Suppressor macrophage treated with lipopolysaccharide for 1 hour (primary cell): ENCODE data around the gene EFS.

Experiments used
- DNase-seq, 3 donors: peaks; one replicate each; pipeline ENCODE4 v3.0.0-alpha.2; 2020 to 2022

The EFS gene, protein sequence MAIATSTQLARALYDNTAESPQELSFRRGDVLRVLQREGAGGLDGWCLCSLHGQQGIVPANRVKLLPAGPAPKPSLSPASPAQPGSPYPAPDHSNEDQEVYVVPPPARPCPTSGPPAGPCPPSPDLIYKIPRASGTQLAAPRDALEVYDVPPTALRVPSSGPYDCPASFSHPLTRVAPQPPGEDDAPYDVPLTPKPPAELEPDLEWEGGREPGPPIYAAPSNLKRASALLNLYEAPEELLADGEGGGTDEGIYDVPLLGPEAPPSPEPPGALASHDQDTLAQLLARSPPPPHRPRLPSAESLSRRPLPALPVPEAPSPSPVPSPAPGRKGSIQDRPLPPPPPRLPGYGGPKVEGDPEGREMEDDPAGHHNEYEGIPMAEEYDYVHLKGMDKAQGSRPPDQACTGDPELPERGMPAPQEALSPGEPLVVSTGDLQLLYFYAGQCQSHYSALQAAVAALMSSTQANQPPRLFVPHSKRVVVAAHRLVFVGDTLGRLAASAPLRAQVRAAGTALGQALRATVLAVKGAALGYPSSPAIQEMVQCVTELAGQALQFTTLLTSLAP

DNA sequence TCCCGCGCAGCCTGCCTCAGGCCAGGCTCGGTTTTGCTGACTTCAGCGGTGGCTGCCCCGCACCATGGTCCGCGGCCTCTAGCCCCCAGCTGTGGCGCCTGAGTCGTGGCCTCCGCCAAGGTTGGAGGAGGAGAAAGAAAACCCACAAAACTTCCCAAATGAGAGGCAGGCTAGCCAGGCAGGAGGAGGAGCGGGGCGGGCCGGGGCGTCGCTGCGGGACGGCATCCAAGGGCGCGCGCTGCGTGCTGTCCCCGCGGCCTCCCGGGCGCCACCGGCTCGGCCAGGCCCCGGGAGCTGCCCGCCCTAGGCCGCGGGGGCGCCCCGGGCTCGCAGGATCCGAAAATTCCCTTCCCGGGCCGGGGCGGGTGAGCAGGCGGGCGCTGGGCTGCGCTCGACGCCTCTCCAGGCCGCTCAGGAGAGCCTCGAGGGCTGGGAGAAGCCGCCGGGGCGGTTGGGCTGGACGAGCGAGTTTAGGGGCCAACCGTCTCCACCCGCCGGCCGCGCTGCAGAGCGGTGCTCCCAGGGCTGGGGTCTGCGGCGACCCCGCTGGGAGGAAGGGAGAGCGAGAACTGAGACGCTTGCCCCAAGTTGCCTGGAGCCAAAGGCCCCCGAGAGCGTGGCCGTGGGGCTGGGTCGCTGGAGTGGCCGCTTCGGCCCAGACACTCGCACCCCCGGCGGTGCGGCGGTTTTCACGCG, at the start of gene EFS:
TSS of gene EFS (minus strand) at position 137 of the 696 bp plus-strand sequence. CDS start 147 bp downstream, outside the sequence.
- DNase-seq: peak in 1 of 3 donors; percentile 30

DNA sequence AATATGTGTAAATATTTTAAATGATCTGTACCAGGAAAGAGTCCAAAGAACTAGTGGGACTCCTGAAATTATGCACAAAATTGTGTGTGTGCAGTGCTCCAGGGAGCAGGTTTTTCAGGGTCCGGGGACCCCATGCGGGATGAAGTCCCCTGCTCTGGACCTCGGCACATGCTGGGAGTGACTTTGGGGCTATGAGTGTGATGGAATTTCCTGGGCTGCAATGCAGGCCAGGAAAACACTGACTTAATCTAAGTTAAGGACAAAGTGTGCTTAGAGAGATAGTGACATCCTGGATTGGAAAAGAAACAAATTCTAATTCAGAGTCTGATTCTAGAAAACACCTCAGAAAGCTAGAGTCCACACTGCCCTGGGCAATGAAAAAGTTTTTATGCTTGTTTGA, 49.3 kb upstream of the EFS start:
- no peak for DNase-seq

DNA sequence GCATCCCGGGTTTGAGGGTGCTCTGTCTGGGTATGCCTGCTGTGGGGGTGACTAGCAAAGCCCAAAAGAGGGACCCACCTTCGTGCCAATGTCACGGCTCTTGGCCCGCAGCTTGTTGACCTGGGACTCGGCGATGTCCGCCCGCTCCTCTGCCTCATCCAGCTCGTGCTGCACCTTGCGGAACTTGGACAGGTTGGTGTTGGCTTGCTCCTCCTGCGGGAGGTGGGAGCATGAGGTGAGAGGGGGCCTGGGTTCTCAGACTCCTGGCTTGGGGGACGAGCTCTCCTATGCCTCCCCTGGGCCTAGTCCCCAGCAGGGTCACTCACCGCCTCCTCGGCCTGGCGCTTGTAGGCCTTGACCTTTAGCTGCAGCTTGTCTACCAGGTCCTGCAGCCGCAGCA, 48.7 kb upstream of the EFS start:
- no peak for DNase-seq

DNA sequence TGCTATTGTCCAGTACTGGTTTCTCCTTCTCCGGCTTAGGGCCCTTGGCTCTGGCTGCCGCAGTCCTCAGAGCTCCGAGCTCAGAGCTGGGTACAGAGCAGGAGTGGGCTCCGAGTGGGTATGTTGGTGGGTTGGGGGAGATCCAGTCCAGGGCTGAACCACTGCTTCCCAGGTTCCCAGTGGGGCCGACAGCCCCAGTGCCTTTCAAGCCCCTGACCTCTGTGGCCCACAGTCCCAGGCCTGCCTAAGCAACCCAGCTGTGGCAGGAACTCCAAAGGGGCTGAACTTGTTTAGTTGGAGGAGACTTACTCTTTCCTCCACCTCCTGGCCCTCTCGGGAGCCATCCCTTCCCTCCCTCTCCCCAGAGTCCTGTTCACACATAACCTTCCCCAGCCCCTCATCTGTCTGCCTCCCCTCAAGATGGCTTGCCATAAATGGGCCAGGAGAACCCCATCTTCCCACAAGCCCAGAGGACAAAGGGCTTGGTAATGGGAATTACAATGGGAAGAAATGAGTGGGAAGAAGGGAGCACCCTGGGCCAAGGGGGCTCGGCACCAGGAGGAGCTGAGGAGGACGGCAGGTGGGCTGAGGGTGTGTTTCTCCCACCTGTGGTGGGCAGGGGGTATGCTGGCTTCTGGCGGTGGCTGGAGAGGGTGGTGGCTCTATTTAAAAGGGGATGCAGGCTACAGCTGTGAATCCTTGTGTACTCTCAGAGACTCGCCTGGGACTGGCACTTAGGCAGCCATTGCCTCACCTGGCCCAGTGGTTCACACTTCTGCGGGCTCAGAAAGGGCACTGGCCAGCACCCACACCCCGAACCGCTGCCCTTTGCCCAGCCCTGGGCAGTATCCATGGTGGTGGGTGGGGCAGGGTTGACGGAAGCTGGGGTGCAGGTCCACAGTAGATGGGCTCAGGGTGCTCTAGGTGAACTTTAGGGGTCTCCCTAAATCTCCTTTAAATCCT, 46.9 kb upstream of the EFS start:
- no peak for DNase-seq

DNA sequence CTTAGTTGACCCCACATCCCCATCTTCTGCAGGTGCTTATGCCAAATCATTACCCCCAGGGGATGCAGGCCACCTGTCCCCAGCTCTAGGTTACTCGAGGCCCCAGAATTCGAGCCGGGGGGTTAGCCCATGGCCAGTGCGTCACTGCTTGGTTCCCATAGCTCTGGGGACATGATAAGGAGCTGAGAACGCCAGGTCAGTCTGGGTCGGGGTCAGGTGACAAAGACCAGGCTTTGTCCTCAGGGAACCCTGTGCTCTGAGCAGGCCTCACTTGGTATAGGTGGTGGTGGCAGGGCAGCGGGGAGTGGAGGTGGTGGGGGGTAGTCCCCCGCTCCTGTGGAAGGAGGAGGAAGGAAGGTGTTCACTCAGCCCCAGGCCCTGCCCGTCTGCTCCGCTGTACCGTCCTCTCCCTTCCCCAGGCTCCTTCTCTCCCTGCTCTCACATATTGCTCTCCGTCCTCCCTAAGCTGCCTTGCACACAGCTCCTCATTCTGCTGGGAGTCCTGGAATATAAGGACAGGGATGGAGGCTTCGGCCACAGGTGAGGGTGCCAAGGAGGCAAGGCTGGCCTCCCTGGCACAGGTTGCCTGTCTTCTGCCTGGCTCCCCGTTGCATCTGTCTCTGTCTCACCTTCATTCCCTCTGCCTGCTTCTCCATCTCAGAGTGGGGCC, 45.1 kb upstream of the EFS start:
- DNase-seq: no peak

DNA sequence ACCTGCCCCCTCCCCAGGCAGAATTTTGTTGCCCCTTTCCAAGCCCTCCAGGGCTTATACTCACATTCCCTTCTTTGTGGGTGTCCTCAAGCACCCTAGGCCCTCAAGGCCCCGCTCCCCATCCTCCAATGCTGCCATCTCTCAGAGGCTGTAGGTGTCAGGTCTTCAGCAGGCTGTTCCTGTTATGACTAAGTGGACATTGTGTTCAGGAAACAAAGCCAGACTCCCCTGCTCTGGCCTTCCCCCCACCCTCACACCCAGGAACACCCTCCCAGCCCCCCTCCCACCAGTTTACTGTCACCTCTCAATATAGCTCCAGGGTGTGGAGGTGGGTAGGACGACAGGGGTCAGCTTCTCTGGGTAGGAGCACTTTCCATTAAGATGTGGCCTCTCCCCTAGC, 44.5 kb upstream of the EFS start:
- no peak for DNase-seq

DNA sequence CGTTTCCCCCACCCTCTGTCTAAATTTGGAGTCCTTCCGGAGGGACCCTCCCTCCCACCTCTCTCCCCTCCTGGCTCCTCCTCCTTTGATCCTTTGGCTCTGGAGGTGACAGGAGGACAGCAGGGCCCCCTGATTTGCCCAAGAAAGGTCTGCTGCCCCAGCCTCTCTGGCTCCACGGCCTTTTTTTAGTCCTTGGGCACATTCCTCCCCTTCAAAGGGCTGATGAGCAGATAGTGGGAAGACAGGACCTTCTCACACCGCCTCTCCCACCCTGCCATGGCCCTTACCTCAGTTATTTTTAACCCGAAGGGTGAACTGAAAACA, 43.3 kb upstream of the EFS start:
- DNase-seq: no peak

DNA sequence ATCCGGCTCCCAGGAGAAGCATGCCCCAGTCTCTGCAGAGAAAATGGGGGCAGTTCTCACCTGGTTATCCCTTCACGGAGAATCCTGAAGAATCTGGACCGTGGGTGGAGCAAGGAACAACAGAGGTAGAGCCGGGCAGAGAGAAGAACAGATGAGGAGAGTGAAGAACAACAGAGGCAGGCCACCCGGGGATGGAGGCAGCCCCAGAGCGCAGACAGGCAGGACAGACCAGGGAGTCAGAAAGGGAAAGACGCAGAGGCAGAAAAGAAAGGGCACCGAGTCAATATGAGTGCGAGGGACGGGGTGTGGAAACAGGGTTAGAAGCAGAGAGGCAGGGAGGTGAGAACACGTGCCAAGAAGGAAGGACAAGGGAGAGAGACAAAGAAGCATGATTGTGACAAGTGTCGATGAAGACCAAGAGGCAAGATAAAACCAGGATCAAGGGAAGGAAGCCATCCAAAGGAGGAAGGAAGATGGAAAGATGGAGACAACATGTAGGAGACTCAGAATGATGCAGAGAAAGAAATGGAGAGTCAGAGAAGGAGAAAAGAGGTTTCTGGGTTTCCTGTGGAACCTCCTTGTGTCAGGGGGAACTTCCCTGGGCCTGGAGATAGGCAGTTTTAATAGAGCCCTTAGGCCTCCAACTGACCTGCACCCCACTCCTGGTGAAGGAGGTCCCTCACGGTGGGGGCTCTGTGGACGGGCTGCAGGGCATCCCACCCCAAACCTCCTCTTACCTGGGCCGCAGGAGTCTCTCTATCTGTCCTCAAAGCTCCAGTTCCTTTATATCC, 42.7 kb upstream of the EFS start, which contains the start of gene MYH6:
TSS of gene MYH6 (minus strand) at position 758 of the 791 bp plus-strand sequence. CDS start 1,050 bp downstream, outside the sequence.
- no peak for DNase-seq

DNA sequence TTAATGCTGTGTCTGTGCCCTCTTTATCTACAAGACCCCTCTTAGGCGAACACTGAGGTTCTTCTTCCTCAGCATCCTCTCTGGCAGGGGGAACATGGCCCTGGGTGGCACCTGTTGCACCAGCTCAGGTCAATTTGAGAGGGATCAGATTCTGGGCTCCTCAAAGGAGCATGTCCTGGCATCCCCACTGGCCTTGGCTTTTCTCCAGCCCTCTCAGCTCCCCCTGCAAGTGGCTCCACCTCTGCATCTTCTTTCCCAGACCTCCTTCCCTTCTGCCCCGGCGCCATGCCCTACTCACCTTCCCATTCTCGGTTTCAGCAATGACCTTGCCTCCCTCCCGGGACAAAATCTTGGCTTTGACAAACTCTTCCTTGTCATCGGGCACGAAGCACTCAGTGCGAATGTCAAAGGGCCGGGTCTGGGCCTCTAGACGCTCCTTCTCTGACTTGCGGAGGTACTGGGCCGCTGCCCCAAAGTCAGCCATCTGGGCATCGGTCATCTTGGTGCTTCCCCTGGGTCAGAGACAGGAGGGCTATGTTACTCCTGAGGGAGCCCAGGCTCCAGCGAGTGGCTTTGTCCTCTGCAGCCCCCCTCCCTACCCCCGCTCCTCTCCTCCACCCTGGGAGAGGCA, 41.9 kb upstream of the EFS start:
- DNase-seq: no peak

DNA sequence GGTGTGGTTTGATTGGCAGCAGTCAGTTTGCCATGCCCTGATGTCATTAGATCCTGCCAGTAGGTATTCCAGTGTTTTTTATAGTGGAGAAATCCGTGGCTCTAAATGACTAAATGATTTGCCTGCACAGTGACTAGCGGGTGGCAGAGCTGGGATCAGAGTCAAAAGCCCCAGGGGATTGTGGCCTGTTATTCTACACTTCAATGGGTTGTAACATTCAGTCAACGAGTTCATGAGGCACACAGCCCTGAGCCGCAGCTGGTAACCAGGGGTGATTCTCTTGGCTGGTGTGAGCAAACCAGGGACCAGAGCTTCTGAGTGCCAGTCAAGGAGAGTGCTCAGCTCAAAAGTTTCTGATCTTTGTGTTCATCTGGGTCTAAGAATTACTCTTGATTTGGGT, 41.3 kb upstream of the EFS start:
- DNase-seq: no peak

DNA sequence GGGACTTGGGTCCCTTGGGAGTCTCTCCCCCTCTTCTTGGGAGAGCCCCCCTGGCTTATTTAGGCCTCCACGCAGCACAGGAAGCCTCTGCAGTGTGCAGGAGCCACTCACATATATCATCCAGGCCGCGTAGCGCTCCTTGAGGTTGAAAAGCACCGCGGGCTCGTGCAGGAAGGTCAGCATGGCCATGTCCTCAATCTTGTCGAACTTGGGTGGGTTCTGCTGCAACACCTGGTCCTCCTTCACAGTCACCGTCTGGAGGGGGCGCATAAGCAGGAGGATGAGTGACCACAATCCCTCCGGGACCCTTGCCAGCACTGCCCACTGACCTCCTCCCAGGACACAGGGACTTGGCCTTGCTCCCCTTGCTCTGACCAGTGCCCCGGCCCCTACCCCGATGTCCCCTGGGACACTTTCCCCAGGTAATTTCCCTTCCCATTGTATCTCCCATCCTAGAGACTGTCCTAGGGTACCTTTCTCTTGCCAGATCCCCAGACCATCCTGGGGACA, 40.6 kb upstream of the EFS start:
- DNase-seq: no peak

DNA sequence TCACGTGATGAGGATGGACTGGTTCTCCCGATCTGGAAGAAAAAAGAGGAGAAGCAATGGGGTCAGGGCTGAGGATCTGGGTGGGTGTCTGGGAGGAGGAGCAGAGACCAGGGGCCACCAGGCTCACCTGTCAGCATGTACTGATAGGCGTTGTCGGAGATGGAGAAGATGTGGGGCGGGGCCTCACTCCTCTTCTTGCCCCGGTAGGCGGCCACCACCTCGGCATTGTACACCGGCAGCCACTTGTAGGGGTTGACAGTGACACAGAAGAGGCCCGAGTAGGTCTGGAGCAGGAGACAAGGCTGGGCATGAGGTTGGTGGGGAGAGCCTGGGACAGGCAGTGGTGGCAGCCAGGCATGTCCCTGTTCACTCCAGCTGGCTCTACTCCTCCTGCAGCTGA, 40.1 kb upstream of the EFS start:
- no peak for DNase-seq

DNA sequence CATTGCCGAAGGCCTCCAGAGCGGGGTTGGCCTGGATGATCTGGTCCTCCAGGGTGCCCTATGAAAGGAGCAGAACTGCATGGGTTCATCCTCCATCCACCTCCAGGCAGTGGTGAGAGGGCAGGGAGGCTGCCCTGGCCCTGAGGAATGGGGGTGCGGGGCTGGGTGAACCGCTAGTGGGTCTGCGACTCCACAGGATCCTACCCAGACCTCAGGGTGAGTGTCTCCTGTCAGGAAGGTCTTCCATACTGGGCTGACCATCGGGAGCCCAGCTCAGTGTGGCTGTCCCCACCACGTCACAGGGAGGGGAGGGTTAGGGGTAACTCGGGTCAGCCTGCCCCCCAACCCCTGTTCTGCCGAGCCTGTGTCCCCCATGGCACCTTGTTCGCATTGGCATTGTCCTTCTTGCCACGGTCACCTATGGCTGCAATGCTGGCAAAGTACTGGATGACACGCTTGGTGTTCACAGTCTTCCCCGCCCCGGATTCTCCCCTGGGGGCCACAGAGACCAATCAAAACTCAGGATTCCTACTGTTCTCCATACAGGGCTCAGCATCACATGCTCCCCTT, 39.4 kb upstream of the EFS start:
- no peak for DNase-seq

DNA sequence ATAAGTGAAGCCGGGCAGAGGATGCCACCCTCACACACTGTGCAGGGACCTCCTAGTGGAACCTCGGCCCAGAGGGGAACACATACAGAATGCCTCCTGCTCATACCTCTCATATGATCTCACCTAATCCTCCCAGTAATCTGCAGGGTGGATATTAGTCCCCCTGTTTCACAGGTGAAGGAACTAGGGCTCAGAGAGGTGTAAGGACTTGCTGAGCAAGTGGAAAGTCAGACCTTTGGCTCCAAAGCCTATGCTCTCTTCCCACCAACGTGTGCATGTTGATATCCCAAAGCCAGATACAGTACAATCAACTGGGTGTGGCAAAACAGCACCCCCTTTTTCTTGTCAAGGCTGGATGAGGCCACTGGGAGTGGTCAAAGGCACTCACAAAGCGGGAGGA, 38.9 kb upstream of the EFS start:
- DNase-seq: no peak

DNA sequence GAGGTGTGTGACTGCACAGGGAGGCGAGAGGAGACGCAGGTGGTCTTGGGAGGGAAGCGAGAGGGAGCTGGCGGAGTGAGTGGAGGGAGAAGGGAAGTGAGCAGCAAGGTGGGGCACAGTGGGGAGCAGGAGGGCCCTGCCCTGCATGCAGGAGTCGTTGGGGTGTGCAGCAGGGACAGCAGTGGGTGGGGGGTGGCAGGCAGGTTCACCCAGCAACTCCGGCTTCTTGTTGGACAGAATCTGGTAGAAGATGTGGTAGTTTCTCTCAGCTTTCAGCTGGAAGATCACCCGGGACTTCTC, 38.1 kb upstream of the EFS start:
- DNase-seq: no peak

DNA sequence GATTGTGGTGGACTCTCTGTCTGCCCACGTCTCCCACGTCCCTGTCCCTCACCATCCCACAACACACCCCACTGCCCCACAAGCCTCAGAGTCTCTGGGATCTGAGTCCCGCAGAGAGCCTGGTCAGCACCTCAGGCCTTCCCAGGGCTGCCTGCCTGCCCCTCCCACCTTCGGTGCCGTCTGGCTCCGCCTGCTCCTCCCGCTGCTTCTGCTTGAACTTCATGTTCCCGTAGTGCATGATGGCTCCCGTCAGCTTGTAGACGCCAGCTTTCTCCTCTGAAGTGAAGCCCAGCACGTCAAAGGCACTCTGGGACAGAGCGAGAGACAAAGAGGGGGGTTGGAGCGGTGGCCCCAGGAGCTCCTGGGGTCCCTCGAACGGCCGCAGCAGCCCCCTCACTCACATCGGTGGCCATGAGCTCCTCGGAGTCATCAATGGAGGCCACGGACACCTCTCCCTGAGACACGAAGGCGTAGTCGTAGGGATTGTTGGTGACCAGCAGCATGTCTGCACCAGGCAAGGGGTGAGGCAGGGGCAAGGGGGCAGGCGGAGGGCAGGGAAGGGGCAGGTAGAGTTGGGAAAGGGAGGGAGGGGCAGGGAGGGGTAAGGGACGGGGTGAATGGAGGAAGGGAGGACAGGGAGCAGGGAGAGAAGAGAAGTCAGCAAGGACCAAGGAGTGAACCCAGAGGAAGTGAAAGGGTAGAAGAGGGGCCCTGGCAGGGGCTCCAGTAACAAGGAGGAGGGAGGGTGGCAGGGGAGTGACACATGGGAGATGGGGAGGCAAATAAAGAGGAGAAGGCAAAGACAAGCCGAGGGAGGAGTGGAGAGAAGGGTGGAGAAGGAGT, 37.5 kb upstream of the EFS start:
- DNase-seq: no peak

DNA sequence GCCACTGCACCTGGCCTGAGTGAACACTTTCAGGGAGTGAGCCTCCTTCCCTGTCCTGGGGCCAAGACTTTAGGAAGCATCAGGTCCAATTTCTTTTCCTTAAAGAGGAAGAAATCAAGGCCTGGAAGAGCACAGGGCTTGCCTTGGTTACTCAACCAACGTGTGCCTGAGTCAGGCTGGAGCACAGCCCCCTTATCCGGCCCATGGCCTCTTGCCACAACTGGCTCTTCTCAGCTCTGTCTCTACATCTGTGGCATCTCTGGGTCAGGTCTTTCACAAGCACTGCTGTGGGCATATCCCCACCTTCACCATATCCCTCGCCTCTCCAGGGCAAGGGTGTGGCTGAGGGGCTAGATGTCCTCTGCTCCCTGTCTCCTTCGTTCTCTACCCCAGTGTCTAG, 36.3 kb upstream of the EFS start:
- DNase-seq: peak; percentile 52 to 65 (median 61)

DNA sequence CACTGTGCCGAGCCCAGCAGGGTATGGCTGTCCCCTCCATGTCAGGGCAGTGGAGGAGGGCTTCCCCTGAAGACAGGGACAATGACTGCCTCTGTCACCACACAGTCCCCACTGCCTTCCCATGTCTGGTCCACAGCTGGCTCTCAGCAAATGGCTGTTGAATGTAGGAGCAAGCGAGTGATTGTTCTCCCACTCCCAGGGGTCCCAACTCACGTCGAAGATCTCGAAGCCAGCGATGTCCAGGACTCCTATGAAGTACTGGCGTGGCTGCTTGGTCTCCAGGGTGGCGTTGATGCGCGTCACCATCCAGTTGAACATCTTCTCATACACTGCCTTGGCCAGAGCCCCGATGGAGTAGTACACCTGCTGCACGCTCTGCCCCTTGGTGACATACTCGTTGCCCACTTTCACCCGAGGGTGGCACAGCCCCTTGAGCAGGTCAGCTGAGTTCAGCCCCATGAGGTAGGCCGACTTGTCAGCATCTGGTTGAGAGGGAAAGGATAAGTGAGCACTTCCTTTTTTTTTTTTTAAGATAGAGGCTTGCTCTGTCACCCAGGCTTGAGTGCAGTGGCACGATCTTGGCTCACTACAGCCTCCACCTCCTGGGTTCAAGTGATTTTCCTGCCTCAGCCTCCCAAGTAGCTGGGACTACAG, 35.7 kb upstream of the EFS start:
- DNase-seq: peak in 2 of 3 donors; percentile 39 to 41

DNA sequence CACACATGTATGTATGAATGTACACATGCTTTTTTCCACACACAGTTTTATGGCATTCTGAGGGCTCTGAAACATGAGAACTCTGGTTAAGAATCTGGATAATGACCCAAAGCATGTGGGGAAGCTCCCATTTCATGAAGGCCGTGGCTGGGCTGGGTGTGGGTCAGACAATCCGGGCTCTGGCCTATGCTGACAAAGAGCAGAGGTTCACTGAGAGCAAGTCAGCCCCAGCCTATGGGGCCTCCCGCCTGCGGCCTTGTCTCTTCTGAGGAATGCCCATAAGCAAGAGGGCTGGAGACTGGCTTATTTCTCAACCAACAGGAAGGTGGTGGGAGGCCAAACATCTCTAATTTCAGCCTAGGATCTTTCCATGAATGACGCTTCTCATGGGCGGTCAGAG, 34.6 kb upstream of the EFS start:
- peak in 1 of 3 donors; percentile 3 for DNase-seq
